Endothelial cell of umbilical vein (primary cell): Measurements from ENCODE around the gene ZMIZ1. TPM values are rescaled to one million over a fixed set of nuclear protein-coding genes. Genes with fewer than 3 reads are reported as not detected.

Experiments
- BruUV-seq: library from RNA; stranded (reverse); fragments of 400-500 nt; replicated peaks from 2 replicates; lab custom pipeline; 2021; lab: Mats Ljungman, UMichigan
- CTCF ChIA-PET: fragments of 300-600, 350-600 bp; sonication (Branson Sonifier 250); formaldehyde crosslinking; loops from one replicate; lab custom pipeline; 2021; ENCODE audit warnings: antibody characterized with exemption, inconsistent platforms; lab: Charles Lee
- POLR2A ChIA-PET: fragments of 300-600, 350-600 bp; sonication (Branson Sonifier 250); formaldehyde crosslinking; loops from one replicate; lab custom pipeline; 2021; ENCODE audit warnings: antibody characterized with exemption, inconsistent platforms; lab: Charles Lee
- DNase-seq: peaks from one replicate; pipeline ENCODE4 v3.0.0-alpha.2; 2011; ENCODE audit warnings: low read depth, low spot score
- FAIRE-seq: peaks from 2 replicates; lab custom pipeline; 2011; peaks lifted over from hg19 to GRCh38; lab: Jason Lieb, UNC
- H2AFZ ChIP-seq: 2 replicates; pipeline ENCODE4 v1.6.0; 2012; ENCODE audit warnings: low read depth, low read length, control low read depth, inconsistent platforms
- H3K27ac ChIP-seq: 2 replicates; pipeline ENCODE4 v1.5.1; 2011; ENCODE audit warnings: low read depth, mild to moderate bottlenecking, control low read depth, low read length, moderate library complexity; ENCODE audit not compliant: insufficient read depth
- H3K27me3 ChIP-seq, 2 experiments: 2 replicates each; pipeline versions ENCODE4 v1.6.0 to v1.6.1; 2011; ENCODE audit warnings: low read length in 2 of 2, mixed read lengths in 1 of 2; ENCODE audit not compliant: control insufficient read depth in 2 of 2, insufficient read depth in 2 of 2
- H3K36me3 ChIP-seq, 2 experiments: 2 replicates in 1 of 2; 3 replicates in 1 of 2; pipeline ENCODE4 v1.5.1; 2011; ENCODE audit warnings: low read length in 2 of 2, mild to moderate bottlenecking in 1 of 2, moderate library complexity in 1 of 2; ENCODE audit not compliant: control insufficient read depth in 2 of 2, insufficient read depth in 2 of 2; ENCODE audit errors: extremely low read depth in 1 of 2
- H3K4me1 ChIP-seq: 3 replicates; pipeline ENCODE4 v1.5.1; 2011; ENCODE audit warnings: mild to moderate bottlenecking, low read length; ENCODE audit not compliant: control insufficient read depth, insufficient read depth; ENCODE audit errors: extremely low read depth
- H3K4me2 ChIP-seq: 2 replicates; pipeline ENCODE4 v1.6.1; 2011; ENCODE audit warnings: low read length, control low read depth, mixed read lengths; ENCODE audit not compliant: insufficient read depth
- H3K4me3 ChIP-seq, 3 experiments: fragments of 200-600 bp in 1 of 3; sonication (generic), shearing (Covaris generic) in 1 of 3; replicated peaks in 1 of 3; 2 replicates each; pipeline ENCODE4 v1.5.1; 2011 to 2016; ENCODE audit warnings: control low read depth in 3 of 3, low read length in 3 of 3, mild to moderate bottlenecking in 2 of 3, inconsistent platforms in 1 of 3, low read depth in 1 of 3, moderate library complexity in 1 of 3; ENCODE audit not compliant: insufficient read depth in 1 of 3
- H3K79me2 ChIP-seq: 2 replicates; pipeline ENCODE4 v1.6.0; 2012; ENCODE audit warnings: low read length, inconsistent platforms; ENCODE audit not compliant: control insufficient read depth, insufficient read depth
- H3K9ac ChIP-seq: replicated peaks from 2 replicates; pipeline ENCODE3; 2011; ENCODE audit warnings: low read length, control low read depth; ENCODE audit not compliant: insufficient read depth; ENCODE audit errors: extremely low read depth
- H3K9me1 ChIP-seq: replicated peaks from 3 replicates; pipeline ENCODE4 v1.6.0; 2011; ENCODE audit warnings: mild to moderate bottlenecking, low read length; ENCODE audit not compliant: control insufficient read depth, insufficient read depth; ENCODE audit errors: extremely low read depth
- H3K9me3 ChIP-seq: replicated peaks from 2 replicates; pipeline ENCODE4 v1.5.1; 2012; ENCODE audit warnings: low read length, inconsistent platforms; ENCODE audit not compliant: control insufficient read depth, insufficient read depth
- H4K20me1 ChIP-seq: replicated peaks from 2 replicates; pipeline ENCODE3; 2011; ENCODE audit warnings: mild to moderate bottlenecking, low read length; ENCODE audit not compliant: control insufficient read depth, insufficient read depth; ENCODE audit errors: extremely low read depth
- EZH2 ChIP-seq: IDR thresholded peaks from 2 replicates; pipeline ENCODE4 v1.6.1; 2012; ENCODE audit warnings: borderline replicate concordance, low read depth, mild to moderate bottlenecking, moderate library complexity, low read length, inconsistent platforms; ENCODE audit not compliant: severe bottlenecking
- FOS ChIP-seq: IDR thresholded peaks from 2 replicates; pipeline ENCODE4 v1.6.1; 2011; ENCODE audit warnings: mild to moderate bottlenecking, low read length, moderate library complexity, borderline replicate concordance; ENCODE audit not compliant: insufficient read depth
- GATA2 ChIP-seq: IDR thresholded peaks from 2 replicates; pipeline ENCODE4 v1.7.0; 2011; ENCODE audit warnings: low read depth, mild to moderate bottlenecking, moderate library complexity, mixed read lengths, low read length; ENCODE audit not compliant: insufficient read length, insufficient read depth
- JUN ChIP-seq: IDR thresholded peaks from 2 replicates; pipeline ENCODE4 v1.6.1; 2011; ENCODE audit warnings: borderline replicate concordance, low read depth; ENCODE audit not compliant: insufficient read length, insufficient read depth
- MYC ChIP-seq: IDR thresholded peaks from one replicate; pipeline ENCODE4 v1.6.1; 2011; ENCODE audit warnings: mild to moderate bottlenecking, low read depth, low read length
- POLR2A ChIP-seq: IDR thresholded peaks from 2 replicates; pipeline ENCODE4 v1.6.1; 2012; ENCODE audit warnings: low read depth, mild to moderate bottlenecking, control low read depth, low read length
- POLR2AphosphoS5 ChIP-seq: IDR thresholded peaks from 2 replicates; pipeline ENCODE4 v1.6.1; 2012; ENCODE audit warnings: low read depth, mild to moderate bottlenecking, control low read depth, low read length, moderate library complexity; ENCODE audit not compliant: insufficient read depth
- dilution Hi-C: fragments of 300-500 bp; cut with MboI; formaldehyde crosslinking; loops from one replicate; pipeline ENCODE4 v1.15.0; 2019; ENCODE audit warnings: low sequenced_read_pairs; ENCODE audit not compliant: extremely low pct_ligation_motif_present
- intact Hi-C: fragments of 100-400 bp; cut with micrococcal nuclease; formaldehyde crosslinking; loops from one replicate; pipeline ENCODE4 v1.10.0; 2022
- polyA plus RNA-seq, 4 experiments: library from polyadenylated mRNA; depleted of rRNA in 3 of 4; stranded (reverse) in 3 of 4; unstranded in 1 of 4; fragments of >200 nt; gene quantifications; 2 replicates each; pipeline versions ENCODE4 v1.2.1 to v1.2.3, GENCODE V29; 2011 to 2012; ENCODE audit warnings: missing spikeins in 1 of 4
- total RNA-seq: library from RNA; stranded (reverse); gene quantifications from 2 replicates; pipeline ENCODE4 v1.2.3, GENCODE V29; 2021
- TF ChIP-seq, protein P1 (sequence below): IDR thresholded peaks from 2 replicates; pipeline ENCODE4 v1.6.1; 2011; ENCODE audit not compliant: insufficient read depth, insufficient read length
- TF ChIP-seq, protein P2 (sequence below), 2 donors: IDR thresholded peaks; 1 replicate in 1 of 2; 2 replicates in 1 of 2; pipeline ENCODE4 v1.5.1; 2011; ENCODE audit warnings: low read length in 2 of 2, mild to moderate bottlenecking in 2 of 2, moderate library complexity in 2 of 2, control low read depth in 1 of 2, inconsistent platforms in 1 of 2, low read depth in 1 of 2; ENCODE audit not compliant: insufficient read depth in 1 of 2; ENCODE audit errors: extremely low read depth in 1 of 2

ZMIZ1 gene
- total and polyA plus RNA-seq, 2 donors (not counting 3 experiments of a cell fraction or from before 2014, with no cell fraction given), result 12.5 to 46.7 TPM

DNA sequence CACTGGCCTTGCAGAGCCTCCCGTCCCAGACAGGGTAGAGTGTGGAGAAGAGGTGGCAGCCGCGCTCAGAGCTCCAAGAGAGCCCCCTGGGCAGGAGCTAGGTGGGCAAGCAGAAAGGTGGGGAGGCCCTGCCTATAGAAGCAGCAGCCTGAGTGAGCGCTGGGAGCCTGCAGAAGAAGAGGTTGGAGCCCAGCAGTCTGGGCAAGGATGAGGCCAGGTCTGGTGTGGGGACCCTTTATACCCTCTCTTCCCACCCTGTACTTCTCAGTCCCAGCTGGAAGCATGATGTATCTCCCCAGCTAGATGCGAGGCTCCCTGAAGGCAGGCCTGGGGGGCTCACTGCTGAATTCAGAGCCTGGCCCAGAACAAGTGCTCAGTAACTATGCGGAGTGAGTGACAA, 44.5 kb upstream of the ZMIZ1 start:
- Histone ChIP-seq H3K9me3 (no peaks in the 10 kb centered on the region), H3K9ac (no peak overlapping the region), H2AFZ (no peak overlapping the region), H3K9me1 (no peaks in the 10 kb centered on the region), H4K20me1 (no peaks in the 10 kb centered on the region), H3K4me2 (no peak overlapping the region), H3K4me3 (no peak overlapping the region), H3K27ac (no peak overlapping the region), H3K36me3 (no peaks in the 10 kb centered on the region), H3K4me1 (no peaks in the 10 kb centered on the region), H3K27me3 (no peaks in the 10 kb centered on the region), H3K79me2 (no peaks in the 10 kb centered on the region)
- TF ChIP-seq, protein P1, sequence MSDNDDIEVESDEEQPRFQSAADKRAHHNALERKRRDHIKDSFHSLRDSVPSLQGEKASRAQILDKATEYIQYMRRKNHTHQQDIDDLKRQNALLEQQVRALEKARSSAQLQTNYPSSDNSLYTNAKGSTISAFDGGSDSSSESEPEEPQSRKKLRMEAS, result no peak
- no peak for TF ChIP-seq GATA2
- intact Hi-C loops, result no loop called here
- FAIRE-seq, result no peak
- ChIA-PET CTCF (interaction anchor here (0.9 to 1.9 kb wide), 3 partner anchors 12 to 172 kb away, joined by 3 to 6 read pairs (median 5); no protein-coding TSS in a partner anchor), POLR2A (no interaction called here)
- DNase-seq, result no peak
- no TSS peak for BruUV-seq
- dilution Hi-C loops, result no loop called here

DNA sequence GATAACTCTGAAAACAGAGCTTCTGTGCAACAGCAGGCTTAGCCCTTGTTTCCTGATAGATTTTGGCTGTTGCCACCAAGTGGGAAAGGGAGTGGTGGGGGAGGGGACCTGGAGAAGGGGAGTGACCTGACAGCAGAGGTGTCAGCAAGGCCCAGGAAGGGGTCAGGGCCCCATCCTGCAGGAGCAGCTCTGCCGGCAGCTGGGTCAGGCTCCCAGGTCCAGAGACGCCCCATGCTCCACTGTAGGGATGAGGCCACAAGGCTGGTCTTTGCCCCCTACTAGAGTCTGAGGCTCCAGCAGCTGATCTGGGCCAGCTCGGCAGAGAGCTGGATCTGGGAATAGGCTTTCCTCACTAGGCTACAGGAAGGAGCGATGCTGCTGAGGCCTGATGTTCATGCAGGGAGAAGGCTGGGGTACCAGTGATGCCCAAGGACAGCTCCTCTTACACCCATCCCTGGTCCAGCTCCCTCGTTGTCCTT, 44.0 kb upstream of the ZMIZ1 start:
- Histone ChIP-seq H2AFZ (no peak overlapping the region), H3K79me2 (no peaks in the 10 kb centered on the region), H3K4me2 (no peak overlapping the region), H3K9me3 (no peaks in the 10 kb centered on the region), H3K9me1 (no peaks in the 10 kb centered on the region), H3K4me3 (no peak overlapping the region), H3K36me3 (no peaks in the 10 kb centered on the region), H3K27me3 (no peaks in the 10 kb centered on the region), H3K9ac (no peak overlapping the region), H3K4me1 (no peaks in the 10 kb centered on the region), H3K27ac (no peak overlapping the region), H4K20me1 (no peaks in the 10 kb centered on the region)
- FAIRE-seq (no peak), DNase-seq (no peak)
- dilution Hi-C loops, result no loop called here
- intact Hi-C loops, result no loop called here
- TF ChIP-seq GATA2 (no peak), JUN (no peak), POLR2A (no peak), EZH2 (no peak), FOS (no peak), MYC (no peak), POLR2AphosphoS5 (no peak)
- TF ChIP-seq, protein P1, result no peak
- TF ChIP-seq, protein P2, sequence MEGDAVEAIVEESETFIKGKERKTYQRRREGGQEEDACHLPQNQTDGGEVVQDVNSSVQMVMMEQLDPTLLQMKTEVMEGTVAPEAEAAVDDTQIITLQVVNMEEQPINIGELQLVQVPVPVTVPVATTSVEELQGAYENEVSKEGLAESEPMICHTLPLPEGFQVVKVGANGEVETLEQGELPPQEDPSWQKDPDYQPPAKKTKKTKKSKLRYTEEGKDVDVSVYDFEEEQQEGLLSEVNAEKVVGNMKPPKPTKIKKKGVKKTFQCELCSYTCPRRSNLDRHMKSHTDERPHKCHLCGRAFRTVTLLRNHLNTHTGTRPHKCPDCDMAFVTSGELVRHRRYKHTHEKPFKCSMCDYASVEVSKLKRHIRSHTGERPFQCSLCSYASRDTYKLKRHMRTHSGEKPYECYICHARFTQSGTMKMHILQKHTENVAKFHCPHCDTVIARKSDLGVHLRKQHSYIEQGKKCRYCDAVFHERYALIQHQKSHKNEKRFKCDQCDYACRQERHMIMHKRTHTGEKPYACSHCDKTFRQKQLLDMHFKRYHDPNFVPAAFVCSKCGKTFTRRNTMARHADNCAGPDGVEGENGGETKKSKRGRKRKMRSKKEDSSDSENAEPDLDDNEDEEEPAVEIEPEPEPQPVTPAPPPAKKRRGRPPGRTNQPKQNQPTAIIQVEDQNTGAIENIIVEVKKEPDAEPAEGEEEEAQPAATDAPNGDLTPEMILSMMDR (IDR thresholded peaks at IDR 0.05; ENCODE audit: extremely low read depth in 1 of 2, insufficient read depth in 1 of 2, low read depth in 1 of 2, low read length in 2 of 2), result no peak
- ChIA-PET CTCF (interaction anchor here (1.5 kb wide), 1 partner anchor 12 kb away, joined by 5 read pairs; no protein-coding TSS in a partner anchor), POLR2A (no interaction called here)
- BruUV-seq, result no TSS peak
